GM23338 (cell line): ENCODE results near the gene TCEANC.

Experiments used
- CREB1 ChIP-seq: fragments of 250-450 bp; sonication (Bioruptor Pico); IDR thresholded peaks from 2 replicates; pipeline ENCODE4 v1.5.0; 2020; ENCODE audit warnings: low read depth, mild to moderate bottlenecking, moderate library complexity
- EZH2 ChIP-seq: fragments of 200-600 bp; sonication (generic); IDR thresholded peaks from one replicate; pipeline ENCODE4 v1.8.0; 2017; ENCODE audit warnings: antibody characterized with exemption, mild to moderate bottlenecking, low read depth; ENCODE audit not compliant: unreplicated experiment
- EZH2phosphoT487 ChIP-seq: fragments of 200-600 bp; sonication (generic); IDR thresholded peaks from one replicate; pipeline ENCODE4 v1.8.1; 2018; ENCODE audit warnings: antibody characterized with exemption; ENCODE audit not compliant: unreplicated experiment
- JUNB ChIP-seq: IDR thresholded peaks from one replicate; pipeline ENCODE4 v1.6.1; 2016; ENCODE audit warnings: antibody characterized with exemption; ENCODE audit not compliant: unreplicated experiment
- NANOG ChIP-seq: IDR thresholded peaks from 2 replicates; pipeline ENCODE4 v1.6.1; 2016; ENCODE audit warnings: antibody characterized with exemption, borderline replicate concordance
- POLR2AphosphoS5 ChIP-seq: IDR thresholded peaks from 2 replicates; pipeline ENCODE4 v1.6.1; 2016; ENCODE audit warnings: antibody characterized with exemption, low read depth
- ZNF331 ChIP-seq: fragments of 250-450 bp; sonication (Bioruptor Pico); IDR thresholded peaks from 2 replicates; pipeline ENCODE4 v1.5.0; 2020; ENCODE audit warnings: low read depth, mild to moderate bottlenecking, moderate library complexity
- TF ChIP-seq, protein P1 (sequence below), 2 experiments: fragments of 200-600 bp in 1 of 2; sonication (generic) in 1 of 2; conservative IDR thresholded peaks; 2 replicates each; pipeline versions ENCODE4 v1.5.1 to v1.6.1; 2016 to 2017; ENCODE audit warnings: antibody characterized with exemption in 2 of 2, low read depth in 2 of 2, mild to moderate bottlenecking in 2 of 2, moderate library complexity in 1 of 2
- TF ChIP-seq, protein P2 (sequence below): IDR thresholded peaks from one replicate; pipeline ENCODE4 v1.6.1; 2018; ENCODE audit warnings: antibody characterized with exemption; ENCODE audit not compliant: unreplicated experiment
- TF ChIP-seq, protein P3 (sequence below): IDR thresholded peaks from 2 replicates; pipeline ENCODE4 v1.6.1; 2016; ENCODE audit warnings: antibody characterized with exemption

DNA sequence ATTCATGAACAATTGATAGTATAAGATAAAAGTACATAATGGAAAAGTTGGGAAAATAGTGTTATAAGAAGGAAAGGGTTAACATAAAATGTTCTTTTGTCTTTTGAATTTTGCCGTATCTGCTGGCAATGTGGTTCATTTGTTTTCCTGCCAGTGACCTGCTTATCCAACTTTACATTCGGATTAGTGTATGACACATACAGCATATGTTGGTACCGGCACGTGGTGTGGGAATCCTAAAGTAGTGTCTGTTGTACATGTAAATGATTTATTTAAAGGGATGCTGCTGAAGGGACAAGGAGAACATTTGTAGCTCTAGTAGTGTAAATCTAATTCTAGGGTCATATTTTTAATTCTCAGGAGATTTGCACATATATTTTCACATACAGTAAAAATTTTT lies 47.4 kb downstream of the TCEANC start:
- TF ChIP-seq POLR2AphosphoS5, result no peak
- TF ChIP-seq, protein P1, sequence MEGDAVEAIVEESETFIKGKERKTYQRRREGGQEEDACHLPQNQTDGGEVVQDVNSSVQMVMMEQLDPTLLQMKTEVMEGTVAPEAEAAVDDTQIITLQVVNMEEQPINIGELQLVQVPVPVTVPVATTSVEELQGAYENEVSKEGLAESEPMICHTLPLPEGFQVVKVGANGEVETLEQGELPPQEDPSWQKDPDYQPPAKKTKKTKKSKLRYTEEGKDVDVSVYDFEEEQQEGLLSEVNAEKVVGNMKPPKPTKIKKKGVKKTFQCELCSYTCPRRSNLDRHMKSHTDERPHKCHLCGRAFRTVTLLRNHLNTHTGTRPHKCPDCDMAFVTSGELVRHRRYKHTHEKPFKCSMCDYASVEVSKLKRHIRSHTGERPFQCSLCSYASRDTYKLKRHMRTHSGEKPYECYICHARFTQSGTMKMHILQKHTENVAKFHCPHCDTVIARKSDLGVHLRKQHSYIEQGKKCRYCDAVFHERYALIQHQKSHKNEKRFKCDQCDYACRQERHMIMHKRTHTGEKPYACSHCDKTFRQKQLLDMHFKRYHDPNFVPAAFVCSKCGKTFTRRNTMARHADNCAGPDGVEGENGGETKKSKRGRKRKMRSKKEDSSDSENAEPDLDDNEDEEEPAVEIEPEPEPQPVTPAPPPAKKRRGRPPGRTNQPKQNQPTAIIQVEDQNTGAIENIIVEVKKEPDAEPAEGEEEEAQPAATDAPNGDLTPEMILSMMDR (conservative IDR thresholded peaks at IDR 0.05; ENCODE audit: low read depth in 2 of 2), result no peak
- TF ChIP-seq NANOG, result no peak
- TF ChIP-seq EZH2, result no peak
- no peak for TF ChIP-seq JUNB
- TF ChIP-seq ZNF331, result no peak
- no peak for TF ChIP-seq EZH2phosphoT487
- TF ChIP-seq, protein P2, sequence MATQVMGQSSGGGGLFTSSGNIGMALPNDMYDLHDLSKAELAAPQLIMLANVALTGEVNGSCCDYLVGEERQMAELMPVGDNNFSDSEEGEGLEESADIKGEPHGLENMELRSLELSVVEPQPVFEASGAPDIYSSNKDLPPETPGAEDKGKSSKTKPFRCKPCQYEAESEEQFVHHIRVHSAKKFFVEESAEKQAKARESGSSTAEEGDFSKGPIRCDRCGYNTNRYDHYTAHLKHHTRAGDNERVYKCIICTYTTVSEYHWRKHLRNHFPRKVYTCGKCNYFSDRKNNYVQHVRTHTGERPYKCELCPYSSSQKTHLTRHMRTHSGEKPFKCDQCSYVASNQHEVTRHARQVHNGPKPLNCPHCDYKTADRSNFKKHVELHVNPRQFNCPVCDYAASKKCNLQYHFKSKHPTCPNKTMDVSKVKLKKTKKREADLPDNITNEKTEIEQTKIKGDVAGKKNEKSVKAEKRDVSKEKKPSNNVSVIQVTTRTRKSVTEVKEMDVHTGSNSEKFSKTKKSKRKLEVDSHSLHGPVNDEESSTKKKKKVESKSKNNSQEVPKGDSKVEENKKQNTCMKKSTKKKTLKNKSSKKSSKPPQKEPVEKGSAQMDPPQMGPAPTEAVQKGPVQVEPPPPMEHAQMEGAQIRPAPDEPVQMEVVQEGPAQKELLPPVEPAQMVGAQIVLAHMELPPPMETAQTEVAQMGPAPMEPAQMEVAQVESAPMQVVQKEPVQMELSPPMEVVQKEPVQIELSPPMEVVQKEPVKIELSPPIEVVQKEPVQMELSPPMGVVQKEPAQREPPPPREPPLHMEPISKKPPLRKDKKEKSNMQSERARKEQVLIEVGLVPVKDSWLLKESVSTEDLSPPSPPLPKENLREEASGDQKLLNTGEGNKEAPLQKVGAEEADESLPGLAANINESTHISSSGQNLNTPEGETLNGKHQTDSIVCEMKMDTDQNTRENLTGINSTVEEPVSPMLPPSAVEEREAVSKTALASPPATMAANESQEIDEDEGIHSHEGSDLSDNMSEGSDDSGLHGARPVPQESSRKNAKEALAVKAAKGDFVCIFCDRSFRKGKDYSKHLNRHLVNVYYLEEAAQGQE, result no peak
- TF ChIP-seq, protein P3, sequence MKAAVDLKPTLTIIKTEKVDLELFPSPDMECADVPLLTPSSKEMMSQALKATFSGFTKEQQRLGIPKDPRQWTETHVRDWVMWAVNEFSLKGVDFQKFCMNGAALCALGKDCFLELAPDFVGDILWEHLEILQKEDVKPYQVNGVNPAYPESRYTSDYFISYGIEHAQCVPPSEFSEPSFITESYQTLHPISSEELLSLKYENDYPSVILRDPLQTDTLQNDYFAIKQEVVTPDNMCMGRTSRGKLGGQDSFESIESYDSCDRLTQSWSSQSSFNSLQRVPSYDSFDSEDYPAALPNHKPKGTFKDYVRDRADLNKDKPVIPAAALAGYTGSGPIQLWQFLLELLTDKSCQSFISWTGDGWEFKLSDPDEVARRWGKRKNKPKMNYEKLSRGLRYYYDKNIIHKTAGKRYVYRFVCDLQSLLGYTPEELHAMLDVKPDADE, result no peak
- TF ChIP-seq CREB1 (CRISPR knock-in tag), result no peak
